Endothelial cell of umbilical vein (primary cell): Measurements from ENCODE around the gene DHX35. TPM values are rescaled to one million over a fixed set of nuclear protein-coding genes. Genes with fewer than 3 reads are reported as not detected.

Experiments
- BruUV-seq: library from RNA; stranded (reverse); fragments of 400-500 nt; replicated peaks from 2 replicates; lab custom pipeline; 2021; lab: Mats Ljungman, UMichigan
- CTCF ChIA-PET: fragments of 300-600, 350-600 bp; sonication (Branson Sonifier 250); formaldehyde crosslinking; loops from one replicate; lab custom pipeline; 2021; ENCODE audit warnings: antibody characterized with exemption, inconsistent platforms; lab: Charles Lee
- POLR2A ChIA-PET: fragments of 300-600, 350-600 bp; sonication (Branson Sonifier 250); formaldehyde crosslinking; loops from one replicate; lab custom pipeline; 2021; ENCODE audit warnings: antibody characterized with exemption, inconsistent platforms; lab: Charles Lee
- DNase-seq: peaks from one replicate; pipeline ENCODE4 v3.0.0-alpha.2; 2011; ENCODE audit warnings: low read depth, low spot score
- FAIRE-seq: peaks from 2 replicates; lab custom pipeline; 2011; peaks lifted over from hg19 to GRCh38; lab: Jason Lieb, UNC
- H2AFZ ChIP-seq: 2 replicates; pipeline ENCODE4 v1.6.0; 2012; ENCODE audit warnings: low read depth, low read length, control low read depth, inconsistent platforms
- H3K27ac ChIP-seq: 2 replicates; pipeline ENCODE4 v1.5.1; 2011; ENCODE audit warnings: low read depth, mild to moderate bottlenecking, control low read depth, low read length, moderate library complexity; ENCODE audit not compliant: insufficient read depth
- H3K27me3 ChIP-seq, 2 experiments: 2 replicates each; pipeline versions ENCODE4 v1.6.0 to v1.6.1; 2011; ENCODE audit warnings: low read length in 2 of 2, mixed read lengths in 1 of 2; ENCODE audit not compliant: control insufficient read depth in 2 of 2, insufficient read depth in 2 of 2
- H3K36me3 ChIP-seq, 2 experiments: 2 replicates in 1 of 2; 3 replicates in 1 of 2; pipeline ENCODE4 v1.5.1; 2011; ENCODE audit warnings: low read length in 2 of 2, mild to moderate bottlenecking in 1 of 2, moderate library complexity in 1 of 2; ENCODE audit not compliant: control insufficient read depth in 2 of 2, insufficient read depth in 2 of 2; ENCODE audit errors: extremely low read depth in 1 of 2
- H3K4me1 ChIP-seq: 3 replicates; pipeline ENCODE4 v1.5.1; 2011; ENCODE audit warnings: mild to moderate bottlenecking, low read length; ENCODE audit not compliant: control insufficient read depth, insufficient read depth; ENCODE audit errors: extremely low read depth
- H3K4me2 ChIP-seq: 2 replicates; pipeline ENCODE4 v1.6.1; 2011; ENCODE audit warnings: low read length, control low read depth, mixed read lengths; ENCODE audit not compliant: insufficient read depth
- H3K4me3 ChIP-seq, 3 experiments: fragments of 200-600 bp in 1 of 3; sonication (generic), shearing (Covaris generic) in 1 of 3; replicated peaks in 1 of 3; 2 replicates each; pipeline ENCODE4 v1.5.1; 2011 to 2016; ENCODE audit warnings: control low read depth in 3 of 3, low read length in 3 of 3, mild to moderate bottlenecking in 2 of 3, inconsistent platforms in 1 of 3, low read depth in 1 of 3, moderate library complexity in 1 of 3; ENCODE audit not compliant: insufficient read depth in 1 of 3
- H3K79me2 ChIP-seq: 2 replicates; pipeline ENCODE4 v1.6.0; 2012; ENCODE audit warnings: low read length, inconsistent platforms; ENCODE audit not compliant: control insufficient read depth, insufficient read depth
- H3K9ac ChIP-seq: replicated peaks from 2 replicates; pipeline ENCODE3; 2011; ENCODE audit warnings: low read length, control low read depth; ENCODE audit not compliant: insufficient read depth; ENCODE audit errors: extremely low read depth
- H3K9me1 ChIP-seq: replicated peaks from 3 replicates; pipeline ENCODE4 v1.6.0; 2011; ENCODE audit warnings: mild to moderate bottlenecking, low read length; ENCODE audit not compliant: control insufficient read depth, insufficient read depth; ENCODE audit errors: extremely low read depth
- H3K9me3 ChIP-seq: replicated peaks from 2 replicates; pipeline ENCODE4 v1.5.1; 2012; ENCODE audit warnings: low read length, inconsistent platforms; ENCODE audit not compliant: control insufficient read depth, insufficient read depth
- H4K20me1 ChIP-seq: replicated peaks from 2 replicates; pipeline ENCODE3; 2011; ENCODE audit warnings: mild to moderate bottlenecking, low read length; ENCODE audit not compliant: control insufficient read depth, insufficient read depth; ENCODE audit errors: extremely low read depth
- EZH2 ChIP-seq: IDR thresholded peaks from 2 replicates; pipeline ENCODE4 v1.6.1; 2012; ENCODE audit warnings: borderline replicate concordance, low read depth, mild to moderate bottlenecking, moderate library complexity, low read length, inconsistent platforms; ENCODE audit not compliant: severe bottlenecking
- FOS ChIP-seq: IDR thresholded peaks from 2 replicates; pipeline ENCODE4 v1.6.1; 2011; ENCODE audit warnings: mild to moderate bottlenecking, low read length, moderate library complexity, borderline replicate concordance; ENCODE audit not compliant: insufficient read depth
- GATA2 ChIP-seq: IDR thresholded peaks from 2 replicates; pipeline ENCODE4 v1.7.0; 2011; ENCODE audit warnings: low read depth, mild to moderate bottlenecking, moderate library complexity, mixed read lengths, low read length; ENCODE audit not compliant: insufficient read length, insufficient read depth
- JUN ChIP-seq: IDR thresholded peaks from 2 replicates; pipeline ENCODE4 v1.6.1; 2011; ENCODE audit warnings: borderline replicate concordance, low read depth; ENCODE audit not compliant: insufficient read length, insufficient read depth
- MAX ChIP-seq: IDR thresholded peaks from 2 replicates; pipeline ENCODE4 v1.6.1; 2011; ENCODE audit not compliant: insufficient read depth, insufficient read length
- MYC ChIP-seq: IDR thresholded peaks from one replicate; pipeline ENCODE4 v1.6.1; 2011; ENCODE audit warnings: mild to moderate bottlenecking, low read depth, low read length
- POLR2A ChIP-seq: IDR thresholded peaks from 2 replicates; pipeline ENCODE4 v1.6.1; 2012; ENCODE audit warnings: low read depth, mild to moderate bottlenecking, control low read depth, low read length
- POLR2AphosphoS5 ChIP-seq: IDR thresholded peaks from 2 replicates; pipeline ENCODE4 v1.6.1; 2012; ENCODE audit warnings: low read depth, mild to moderate bottlenecking, control low read depth, low read length, moderate library complexity; ENCODE audit not compliant: insufficient read depth
- dilution Hi-C: fragments of 300-500 bp; cut with MboI; formaldehyde crosslinking; loops from one replicate; pipeline ENCODE4 v1.15.0; 2019; ENCODE audit warnings: low sequenced_read_pairs; ENCODE audit not compliant: extremely low pct_ligation_motif_present
- intact Hi-C: fragments of 100-400 bp; cut with micrococcal nuclease; formaldehyde crosslinking; loops from one replicate; pipeline ENCODE4 v1.10.0; 2022
- polyA plus RNA-seq, 4 experiments: library from polyadenylated mRNA; depleted of rRNA in 3 of 4; stranded (reverse) in 3 of 4; unstranded in 1 of 4; fragments of >200 nt; gene quantifications; 2 replicates each; pipeline versions ENCODE4 v1.2.1 to v1.2.3, GENCODE V29; 2011 to 2012; ENCODE audit warnings: missing spikeins in 1 of 4
- total RNA-seq: library from RNA; stranded (reverse); gene quantifications from 2 replicates; pipeline ENCODE4 v1.2.3, GENCODE V29; 2021
- TF ChIP-seq, protein P1 (sequence below), 2 donors: IDR thresholded peaks; 1 replicate in 1 of 2; 2 replicates in 1 of 2; pipeline ENCODE4 v1.5.1; 2011; ENCODE audit warnings: low read length in 2 of 2, mild to moderate bottlenecking in 2 of 2, moderate library complexity in 2 of 2, control low read depth in 1 of 2, inconsistent platforms in 1 of 2, low read depth in 1 of 2; ENCODE audit not compliant: insufficient read depth in 1 of 2; ENCODE audit errors: extremely low read depth in 1 of 2

Gene DHX35
- total and polyA plus RNA-seq, 2 donors (not counting 3 experiments of a cell fraction or from before 2014, with no cell fraction given) = 10.0 to 13.0 TPM

DNA sequence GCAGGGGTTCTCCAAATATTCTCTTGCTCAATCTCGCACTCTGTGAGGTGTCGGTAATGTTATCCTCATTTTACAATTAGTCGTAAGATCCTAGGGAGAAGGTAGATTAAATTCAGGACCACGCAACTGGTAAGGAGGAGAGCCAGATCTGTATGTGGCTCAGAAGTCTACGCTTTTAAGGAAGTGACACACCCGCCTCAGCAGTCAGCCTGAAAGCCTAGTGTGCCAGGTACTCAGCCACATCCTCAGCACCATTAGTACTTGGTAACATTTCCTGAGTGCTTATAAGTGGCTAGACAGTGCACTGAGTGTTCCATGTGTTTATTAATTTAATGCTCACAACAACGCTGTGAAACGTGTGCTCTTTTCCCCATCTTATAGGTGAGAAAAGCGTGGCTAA, 63.7 kb downstream of the DHX35 start:
- Histone ChIP-seq H3K27me3 (no peaks in the 10 kb centered on the region), H3K4me3 (no peak overlapping the region), H3K79me2 (no peaks in the 10 kb centered on the region), H2AFZ (no peak overlapping the region), H3K9ac (no peak overlapping the region), H3K9me3 (no peaks in the 10 kb centered on the region), H3K27ac (no peak overlapping the region), H4K20me1 (no peaks in the 10 kb centered on the region), H3K4me2 (no peak overlapping the region), H3K36me3 (peaks cover 7 to 10% of the 10 kb centered on the region in 2 experiments), H3K4me1 (no peaks in the 10 kb centered on the region), H3K9me1 (no peaks in the 10 kb centered on the region)
- FAIRE-seq (no peak), DNase-seq (no peak)
- ChIA-PET CTCF (no interaction called here), POLR2A (no interaction called here)
- BruUV-seq = no TSS peak
- intact Hi-C loops (no loop called here), dilution Hi-C loops (no loop called here)
- TF ChIP-seq, protein P1, sequence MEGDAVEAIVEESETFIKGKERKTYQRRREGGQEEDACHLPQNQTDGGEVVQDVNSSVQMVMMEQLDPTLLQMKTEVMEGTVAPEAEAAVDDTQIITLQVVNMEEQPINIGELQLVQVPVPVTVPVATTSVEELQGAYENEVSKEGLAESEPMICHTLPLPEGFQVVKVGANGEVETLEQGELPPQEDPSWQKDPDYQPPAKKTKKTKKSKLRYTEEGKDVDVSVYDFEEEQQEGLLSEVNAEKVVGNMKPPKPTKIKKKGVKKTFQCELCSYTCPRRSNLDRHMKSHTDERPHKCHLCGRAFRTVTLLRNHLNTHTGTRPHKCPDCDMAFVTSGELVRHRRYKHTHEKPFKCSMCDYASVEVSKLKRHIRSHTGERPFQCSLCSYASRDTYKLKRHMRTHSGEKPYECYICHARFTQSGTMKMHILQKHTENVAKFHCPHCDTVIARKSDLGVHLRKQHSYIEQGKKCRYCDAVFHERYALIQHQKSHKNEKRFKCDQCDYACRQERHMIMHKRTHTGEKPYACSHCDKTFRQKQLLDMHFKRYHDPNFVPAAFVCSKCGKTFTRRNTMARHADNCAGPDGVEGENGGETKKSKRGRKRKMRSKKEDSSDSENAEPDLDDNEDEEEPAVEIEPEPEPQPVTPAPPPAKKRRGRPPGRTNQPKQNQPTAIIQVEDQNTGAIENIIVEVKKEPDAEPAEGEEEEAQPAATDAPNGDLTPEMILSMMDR (IDR thresholded peaks at IDR 0.05; ENCODE audit: extremely low read depth in 1 of 2, insufficient read depth in 1 of 2, low read depth in 1 of 2, low read length in 2 of 2) = no peak
- TF ChIP-seq EZH2 = no peak
- TF ChIP-seq GATA2 = no peak
- TF ChIP-seq MAX = no peak
- no peak for TF ChIP-seq POLR2A
- no peak for TF ChIP-seq MYC
- TF ChIP-seq FOS = no peak
- no peak for TF ChIP-seq POLR2AphosphoS5
- no peak for TF ChIP-seq JUN
